ENCODE data around the gene ZFHX2. TPM values are rescaled to one million over a fixed set of nuclear protein-coding genes. Genes with fewer than 3 reads are reported as not detected.

The ZFHX2 gene
- polyA plus RNA-seq, 1 donor from 2014 or later, result 0.72 TPM

DNA sequence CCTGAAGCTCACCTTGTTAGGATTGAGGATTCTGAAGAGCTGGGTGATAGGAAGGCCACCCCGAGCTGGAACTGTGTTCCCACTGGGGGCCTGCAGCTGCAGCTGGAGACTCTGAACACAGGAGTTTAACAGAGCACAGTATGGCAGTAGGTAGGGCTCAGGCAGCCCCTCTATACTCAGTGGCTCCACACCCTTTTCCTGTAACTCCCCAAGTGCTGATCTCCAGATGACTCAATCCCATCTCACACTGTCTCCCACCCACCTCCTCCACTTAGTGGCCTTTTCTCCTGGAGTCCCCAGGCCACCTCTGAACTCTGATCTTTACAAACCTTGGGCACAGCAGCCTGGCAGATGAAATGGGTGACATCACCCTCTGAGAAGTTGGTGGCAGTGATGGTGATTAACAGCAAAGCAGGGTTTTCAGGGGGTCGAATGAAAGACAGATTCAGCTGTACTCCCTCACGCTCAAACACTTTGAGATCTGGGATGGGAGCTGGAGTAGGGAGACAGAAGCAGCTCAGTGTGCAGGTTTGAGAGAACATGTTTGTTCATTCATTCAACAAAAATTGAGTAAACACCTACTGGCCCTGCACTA lies 8.5 kb upstream of the ZFHX2 start:
- no peaks in the 10 kb centered on the region for H3F3A ChIP-seq (ENCODE audit: insufficient read depth, low read length, poor library complexity, severe bottlenecking)
- H3K27ac ChIP-seq (ENCODE audit: low read length), result no peak overlapping the region
- H3K9me3 ChIP-seq (ENCODE audit: low read length), result no peaks in the 10 kb centered on the region
- no peak for TF ChIP-seq POLR2AphosphoS5 (IDR thresholded peaks at IDR 0.05)
- no peak for TF ChIP-seq EZH2 (IDR thresholded peaks at IDR 0.05; ENCODE audit: borderline replicate concordance, insufficient read depth, low read length, poor library complexity, severe bottlenecking)
- TF ChIP-seq, protein P1, sequence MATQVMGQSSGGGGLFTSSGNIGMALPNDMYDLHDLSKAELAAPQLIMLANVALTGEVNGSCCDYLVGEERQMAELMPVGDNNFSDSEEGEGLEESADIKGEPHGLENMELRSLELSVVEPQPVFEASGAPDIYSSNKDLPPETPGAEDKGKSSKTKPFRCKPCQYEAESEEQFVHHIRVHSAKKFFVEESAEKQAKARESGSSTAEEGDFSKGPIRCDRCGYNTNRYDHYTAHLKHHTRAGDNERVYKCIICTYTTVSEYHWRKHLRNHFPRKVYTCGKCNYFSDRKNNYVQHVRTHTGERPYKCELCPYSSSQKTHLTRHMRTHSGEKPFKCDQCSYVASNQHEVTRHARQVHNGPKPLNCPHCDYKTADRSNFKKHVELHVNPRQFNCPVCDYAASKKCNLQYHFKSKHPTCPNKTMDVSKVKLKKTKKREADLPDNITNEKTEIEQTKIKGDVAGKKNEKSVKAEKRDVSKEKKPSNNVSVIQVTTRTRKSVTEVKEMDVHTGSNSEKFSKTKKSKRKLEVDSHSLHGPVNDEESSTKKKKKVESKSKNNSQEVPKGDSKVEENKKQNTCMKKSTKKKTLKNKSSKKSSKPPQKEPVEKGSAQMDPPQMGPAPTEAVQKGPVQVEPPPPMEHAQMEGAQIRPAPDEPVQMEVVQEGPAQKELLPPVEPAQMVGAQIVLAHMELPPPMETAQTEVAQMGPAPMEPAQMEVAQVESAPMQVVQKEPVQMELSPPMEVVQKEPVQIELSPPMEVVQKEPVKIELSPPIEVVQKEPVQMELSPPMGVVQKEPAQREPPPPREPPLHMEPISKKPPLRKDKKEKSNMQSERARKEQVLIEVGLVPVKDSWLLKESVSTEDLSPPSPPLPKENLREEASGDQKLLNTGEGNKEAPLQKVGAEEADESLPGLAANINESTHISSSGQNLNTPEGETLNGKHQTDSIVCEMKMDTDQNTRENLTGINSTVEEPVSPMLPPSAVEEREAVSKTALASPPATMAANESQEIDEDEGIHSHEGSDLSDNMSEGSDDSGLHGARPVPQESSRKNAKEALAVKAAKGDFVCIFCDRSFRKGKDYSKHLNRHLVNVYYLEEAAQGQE (IDR thresholded peaks at IDR 0.05; ENCODE audit: borderline replicate concordance), result no peak
- TF ChIP-seq, protein P2, sequence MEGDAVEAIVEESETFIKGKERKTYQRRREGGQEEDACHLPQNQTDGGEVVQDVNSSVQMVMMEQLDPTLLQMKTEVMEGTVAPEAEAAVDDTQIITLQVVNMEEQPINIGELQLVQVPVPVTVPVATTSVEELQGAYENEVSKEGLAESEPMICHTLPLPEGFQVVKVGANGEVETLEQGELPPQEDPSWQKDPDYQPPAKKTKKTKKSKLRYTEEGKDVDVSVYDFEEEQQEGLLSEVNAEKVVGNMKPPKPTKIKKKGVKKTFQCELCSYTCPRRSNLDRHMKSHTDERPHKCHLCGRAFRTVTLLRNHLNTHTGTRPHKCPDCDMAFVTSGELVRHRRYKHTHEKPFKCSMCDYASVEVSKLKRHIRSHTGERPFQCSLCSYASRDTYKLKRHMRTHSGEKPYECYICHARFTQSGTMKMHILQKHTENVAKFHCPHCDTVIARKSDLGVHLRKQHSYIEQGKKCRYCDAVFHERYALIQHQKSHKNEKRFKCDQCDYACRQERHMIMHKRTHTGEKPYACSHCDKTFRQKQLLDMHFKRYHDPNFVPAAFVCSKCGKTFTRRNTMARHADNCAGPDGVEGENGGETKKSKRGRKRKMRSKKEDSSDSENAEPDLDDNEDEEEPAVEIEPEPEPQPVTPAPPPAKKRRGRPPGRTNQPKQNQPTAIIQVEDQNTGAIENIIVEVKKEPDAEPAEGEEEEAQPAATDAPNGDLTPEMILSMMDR (IDR thresholded peaks at IDR 0.05; ENCODE audit: poor library complexity, severe bottlenecking), result no peak
- no peak for TF ChIP-seq RAD21 (conservative IDR thresholded peaks at IDR 0.05)
- no peak for TF ChIP-seq EP300 (conservative IDR thresholded peaks at IDR 0.05; ENCODE audit: poor library complexity, severe bottlenecking)
- no peak for TF ChIP-seq MXI1 (conservative IDR thresholded peaks at IDR 0.05; ENCODE audit: poor library complexity, severe bottlenecking)
- TF ChIP-seq SMC3 (conservative IDR thresholded peaks at IDR 0.05; ENCODE audit: poor library complexity), result no peak
- TF ChIP-seq TAF1 (IDR thresholded peaks at IDR 0.05; ENCODE audit: low read depth), result no peak
- no peaks in the 10 kb centered on the region for H3K27me3 ChIP-seq (ENCODE audit: insufficient read depth, low read depth, low read length)
- H2AFZ ChIP-seq (ENCODE audit: low read depth, low read length), result no peak overlapping the region
- H3K79me2 ChIP-seq (replicated peaks; ENCODE audit: insufficient read depth, low read length), result peaks cover 20% of the 10 kb centered on the region
- peak overlapping the region; percentile 97 for H3K9ac ChIP-seq (ENCODE audit: low read length)
- H3K4me2 ChIP-seq (ENCODE audit: low read length), result no peak overlapping the region
- H4K20me1 ChIP-seq (ENCODE audit: insufficient read depth), result no peaks in the 10 kb centered on the region
- no peaks in the 10 kb centered on the region for H3K9me2 ChIP-seq (ENCODE audit: insufficient read depth, low read length)
- H3K4me3 ChIP-seq (ENCODE audit: low read length), result no peak overlapping the region
- no peaks in the 10 kb centered on the region for H3K36me3 ChIP-seq (ENCODE audit: insufficient read depth, low read length)

DNA sequence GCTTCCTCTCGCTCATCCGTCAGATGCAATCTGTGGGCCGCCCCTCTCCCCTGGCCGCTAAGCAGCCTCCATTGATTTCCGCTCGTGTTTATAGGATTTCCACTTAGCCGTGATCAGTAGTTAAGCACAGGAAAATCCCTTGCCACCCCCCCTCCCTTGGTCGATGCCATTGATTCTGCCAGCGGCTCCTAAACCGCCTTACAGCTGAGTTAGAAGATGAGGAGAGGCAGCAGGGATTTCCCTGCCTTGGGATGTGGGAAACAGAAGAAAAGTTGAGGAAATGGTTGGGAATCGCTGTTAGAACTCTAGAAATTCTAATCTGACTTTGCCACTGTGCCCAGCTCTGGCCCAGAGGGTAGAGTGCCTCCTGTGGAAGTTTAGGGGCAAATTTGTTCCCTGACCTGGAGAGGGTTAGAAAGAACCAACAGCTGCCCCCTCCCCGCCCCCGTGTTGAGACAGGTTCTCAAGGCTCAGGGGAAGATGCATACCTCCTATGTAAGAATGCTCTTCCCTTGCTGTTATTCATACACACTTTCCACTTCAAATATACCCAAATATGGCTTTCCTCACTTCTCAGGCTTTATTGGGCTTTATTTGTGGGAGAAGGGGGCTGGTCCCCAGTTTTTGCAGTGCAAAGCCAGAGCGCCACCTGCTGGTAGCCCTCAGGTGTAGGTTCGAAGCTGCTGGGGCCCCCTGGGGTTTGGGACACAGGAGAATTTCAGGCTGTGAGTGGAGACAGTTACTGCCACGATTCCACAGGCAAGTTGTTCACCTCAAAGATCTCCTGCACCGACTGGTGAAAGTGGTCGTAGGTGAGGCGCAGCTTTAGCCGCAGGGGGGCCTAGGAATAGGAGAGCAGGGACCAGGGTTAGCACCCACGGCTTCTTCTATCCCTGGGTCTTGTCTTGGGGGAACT lies 7.7 kb upstream of the ZFHX2 start:
- peak overlapping the region; percentile 64 for H3K27ac ChIP-seq (ENCODE audit: low read length)
- no peak overlapping the region for H3K4me2 ChIP-seq (ENCODE audit: low read length)
- TF ChIP-seq, protein P1 (IDR thresholded peaks at IDR 0.05; ENCODE audit: borderline replicate concordance), result peak; percentile 35
- peak; percentile 97 for TF ChIP-seq SMC3 (conservative IDR thresholded peaks at IDR 0.05; ENCODE audit: poor library complexity)
- no peak for TF ChIP-seq EP300 (conservative IDR thresholded peaks at IDR 0.05; ENCODE audit: poor library complexity, severe bottlenecking)
- peak; percentile 90 for TF ChIP-seq RAD21 (conservative IDR thresholded peaks at IDR 0.05)
- TF ChIP-seq, protein P2 (IDR thresholded peaks at IDR 0.05; ENCODE audit: poor library complexity, severe bottlenecking), result peak; percentile 94
- TF ChIP-seq EZH2 (IDR thresholded peaks at IDR 0.05; ENCODE audit: borderline replicate concordance, insufficient read depth, low read length, poor library complexity, severe bottlenecking), result no peak
- no peak for TF ChIP-seq POLR2AphosphoS5 (IDR thresholded peaks at IDR 0.05)
- TF ChIP-seq MXI1 (conservative IDR thresholded peaks at IDR 0.05; ENCODE audit: poor library complexity, severe bottlenecking), result no peak
- TF ChIP-seq TAF1 (IDR thresholded peaks at IDR 0.05; ENCODE audit: low read depth), result no peak

More for the DNA sequence above, 7.7 kb upstream of the ZFHX2 start:
- Histone ChIP-seq H2AFZ (ENCODE audit: low read depth, low read length) (no peak overlapping the region), H3K9me3 (ENCODE audit: low read length) (no peaks in the 10 kb centered on the region), H3K36me3 (ENCODE audit: insufficient read depth, low read length) (no peaks in the 10 kb centered on the region), H3K4me3 (ENCODE audit: low read length) (peak overlapping the region; percentile 95), H4K20me1 (ENCODE audit: insufficient read depth) (no peaks in the 10 kb centered on the region), H3K79me2 (replicated peaks; ENCODE audit: insufficient read depth, low read length) (peaks cover 20% of the 10 kb centered on the region), H3K9me2 (ENCODE audit: insufficient read depth, low read length) (no peaks in the 10 kb centered on the region), H3F3A (ENCODE audit: insufficient read depth, low read length, poor library complexity, severe bottlenecking) (no peaks in the 10 kb centered on the region), H3K27me3 (ENCODE audit: insufficient read depth, low read depth, low read length) (no peaks in the 10 kb centered on the region), H3K9ac (ENCODE audit: low read length) (peak overlapping the region; percentile 97)
